WTC11 (cell line): Measurements from ENCODE around the gene GPR132. TPM values are rescaled to one million over a fixed set of nuclear protein-coding genes. Genes with fewer than 3 reads are reported as not detected.

ENCODE experiments used
- ATAC-seq: fragments of 200-7000 bp; cut with Tn5 transposase; 2 replicates; pipeline ENCODE4 v1.10.0; 2021; ENCODE audit warnings: mild to moderate bottlenecking, moderate library complexity
- CTCF ChIA-PET: fragments of 300-600 bp; sonication (Branson Sonifier 250); formaldehyde crosslinking; loops from one replicate; lab custom pipeline; 2021; ENCODE audit warnings: antibody characterized with exemption; lab: Charles Lee
- POLR2A ChIA-PET: fragments of 350-600 bp; sonication (Branson Sonifier 250); formaldehyde crosslinking; loops from one replicate; lab custom pipeline; 2021; ENCODE audit warnings: antibody characterized with exemption; lab: Charles Lee
- DNase-seq: peaks from one replicate; pipeline ENCODE4 v3.0.0; 2021; ENCODE audit warnings: low spot score
- H3K27ac Mint-ChIP-seq: 2 replicates; pipeline ENCODE4 v1.8.0; 2021; ENCODE audit warnings: mixed read lengths
- H3K27me3 Mint-ChIP-seq: 2 replicates; pipeline ENCODE4 v1.8.0; 2021; ENCODE audit warnings: low read depth, mild to moderate bottlenecking, moderate library complexity, mixed read lengths
- H3K36me3 Mint-ChIP-seq: 2 replicates; pipeline ENCODE4 v1.8.0; 2021; ENCODE audit warnings: mixed read lengths
- H3K4me1 Mint-ChIP-seq: 2 replicates; pipeline ENCODE4 v1.8.0; 2022; ENCODE audit warnings: mixed read lengths
- H3K4me3 Mint-ChIP-seq: 2 replicates; pipeline ENCODE4 v1.8.0; 2021; ENCODE audit warnings: mild to moderate bottlenecking, moderate library complexity, mixed read lengths
- H3K9me3 Mint-ChIP-seq: 2 replicates; pipeline ENCODE4 v1.8.0; 2021; ENCODE audit warnings: mixed read lengths
- CBFB ChIP-seq: sonication (generic); formaldehyde crosslinking; IDR thresholded peaks from 2 replicates; pipeline ENCODE4 v1.8.1; 2022; ENCODE audit warnings: mild to moderate bottlenecking, low read depth, missing genetic modification reagents
- CTCF ChIP-seq: fragments of 200-600 bp; IDR thresholded peaks from 2 replicates; pipeline ENCODE4 v1.8.0; 2022; ENCODE audit warnings: antibody characterized with exemption
- ERG ChIP-seq: fragments of 250-450 bp; sonication (Bioruptor Pico); IDR thresholded peaks from 2 replicates; pipeline ENCODE4 v1.8.0; 2021; ENCODE audit warnings: mild to moderate bottlenecking
- ETV6 ChIP-seq: sonication (generic); formaldehyde crosslinking; IDR thresholded peaks from 2 replicates; pipeline ENCODE4 v1.8.1; 2022; ENCODE audit warnings: mild to moderate bottlenecking, missing genetic modification reagents
- FOXK1 ChIP-seq: sonication (generic); formaldehyde crosslinking; IDR thresholded peaks from 2 replicates; pipeline ENCODE4 v1.8.0; 2022; ENCODE audit warnings: mild to moderate bottlenecking, moderate library complexity, missing genetic modification reagents
- GTF2I ChIP-seq: fragments of 250-450 bp; sonication (Bioruptor Pico); conservative IDR thresholded peaks from 2 replicates; pipeline ENCODE4 v1.4.0; 2021; ENCODE audit warnings: mild to moderate bottlenecking
- JAZF1 ChIP-seq: fragments of 250-450 bp; sonication (Bioruptor Pico); IDR thresholded peaks from 2 replicates; pipeline ENCODE4 v1.9.0; 2021; ENCODE audit warnings: moderate library complexity, mild to moderate bottlenecking, inconsistent platforms
- MLX ChIP-seq: sonication (generic); formaldehyde crosslinking; IDR thresholded peaks from 2 replicates; pipeline ENCODE4 v1.8.1; 2023; ENCODE audit warnings: mild to moderate bottlenecking, missing genetic modification reagents, moderate library complexity
- NFYB ChIP-seq: sonication (generic); formaldehyde crosslinking; conservative IDR thresholded peaks from 2 replicates; pipeline ENCODE4 v1.8.0; 2022; ENCODE audit warnings: low read depth, missing genetic modification reagents
- NR2C2 ChIP-seq: sonication (generic); formaldehyde crosslinking; IDR thresholded peaks from 2 replicates; pipeline ENCODE4 v1.8.0; 2022; ENCODE audit warnings: mild to moderate bottlenecking, missing genetic modification reagents
- SMAD3 ChIP-seq: sonication (generic); formaldehyde crosslinking; IDR thresholded peaks from 2 replicates; pipeline ENCODE4 v1.8.0; 2022; ENCODE audit warnings: missing genetic modification reagents, mild to moderate bottlenecking, borderline replicate concordance
- SP1 ChIP-seq: sonication (generic); formaldehyde crosslinking; conservative IDR thresholded peaks from 2 replicates; pipeline ENCODE4 v1.8.1; 2022; ENCODE audit warnings: missing genetic modification reagents
- TEAD4 ChIP-seq: sonication (generic); formaldehyde crosslinking; IDR thresholded peaks from 2 replicates; pipeline ENCODE4 v1.8.0; 2022; ENCODE audit warnings: mild to moderate bottlenecking, missing genetic modification reagents
- ZNF121 ChIP-seq: sonication (generic); formaldehyde crosslinking; IDR thresholded peaks from 2 replicates; pipeline ENCODE4 v1.8.0; 2023; ENCODE audit warnings: missing genetic modification reagents
- ZNF532 ChIP-seq: fragments of 250-450 bp; sonication (Bioruptor Pico); IDR thresholded peaks from 2 replicates; pipeline ENCODE4 v1.9.0; 2021; ENCODE audit warnings: mild to moderate bottlenecking, borderline replicate concordance
- ZSCAN18 ChIP-seq: fragments of 250-450 bp; sonication (Bioruptor Pico); IDR thresholded peaks from 2 replicates; pipeline ENCODE4 v2.1.2; 2022; ENCODE audit warnings: mild to moderate bottlenecking, moderate library complexity
- total RNA-seq: library from RNA; stranded (reverse); gene quantifications from 3 replicates; pipeline ENCODE4 v1.2.3, GENCODE V29; 2021

The GPR132 gene
- total RNA-seq, 1 experiment from 2014 or later = 0.13 TPM

GRCh38 chr14:105090493-105091053 lies 25.3 kb upstream of the GPR132 start:
- Mint-ChIP-seq H3K27me3 (peaks cover 67% of the 10 kb centered on the region), H3K9me3 (no peaks in the 10 kb centered on the region), H3K4me3 (no peak overlapping the region), H3K27ac (no peak overlapping the region), H3K36me3 (no peaks in the 10 kb centered on the region), H3K4me1 (peaks cover 20% of the 10 kb centered on the region)
- CTCF ChIA-PET = interaction anchor here (0.5 to 2.8 kb wide), 71 partner anchors 10 to 405 kb away, joined by 3 to 36 read pairs (median 4); partner anchors contain the start of genes BRF1, BTBD6, CDCA4 and CLBA1
- TF ChIP-seq ETV6 (CRISPR knock-in tag) (peak; percentile 24; the same call in 1 of the 2 replicates), NFYB (no peak), CTCF (peak; percentile 94), ZNF121 (CRISPR knock-in tag) (peak; percentile 86), SP1 (CRISPR knock-in tag) (0 out of 2 replicates have a peak, but pooled peaks have one; percentile 15)
- POLR2A ChIA-PET = no interaction called here
- ATAC-seq (peak; percentile 40), DNase-seq (peak; percentile 95)

- Mint-ChIP-seq H3K36me3 (no peaks in the 10 kb centered on the region), H3K4me3 (no peak overlapping the region), H3K27ac (no peak overlapping the region), H3K27me3 (peaks cover 65% of the 10 kb centered on the region), H3K4me1 (peaks cover 20% of the 10 kb centered on the region), H3K9me3 (no peaks in the 10 kb centered on the region)
- ChIA-PET CTCF (interaction anchor here (0.5 to 2.8 kb wide), 68 partner anchors 9 to 405 kb away, joined by 3 to 36 read pairs (median 5); partner anchors contain the start of genes BRF1, BTBD6, CLBA1 and GPR132), POLR2A (no interaction called here)
- DNase-seq (no peak), ATAC-seq (no peak)
- TF ChIP-seq ERG (CRISPR knock-in tag) (no peak), ETV6 (CRISPR knock-in tag) (no peak), ZSCAN18 (CRISPR knock-in tag) (no peak), SMAD3 (no peak), CBFB (CRISPR knock-in tag) (no peak)
Observed at GRCh38 chr14:105089746-105090492, 24.7 kb upstream of the GPR132 start.

- Mint-ChIP-seq H3K9me3 (no peaks in the 10 kb centered on the region), H3K36me3 (no peaks in the 10 kb centered on the region), H3K27ac (no peak overlapping the region), H3K4me3 (peak overlapping the region; percentile 33), H3K4me1 (peaks cover 15% of the 10 kb centered on the region), H3K27me3 (peaks cover 65% of the 10 kb centered on the region)
- DNase-seq = no peak
- POLR2A ChIA-PET = no interaction called here
- ATAC-seq = no peak
- CTCF ChIA-PET = interaction anchor here (1.1 to 2.5 kb wide), 7 partner anchors 14 to 108 kb away, joined by 3 to 27 read pairs (median 5); no protein-coding TSS in a partner anchor
- TF ChIP-seq TEAD4 (CRISPR knock-in tag) = no peak
- no peak for TF ChIP-seq GTF2I (CRISPR knock-in tag)
- no peak for TF ChIP-seq NR2C2 (CRISPR knock-in tag)
- TF ChIP-seq SMAD3 = no peak
- no peak for TF ChIP-seq JAZF1
- no peak for TF ChIP-seq SP1 (CRISPR knock-in tag)
- no peak for TF ChIP-seq ZSCAN18 (CRISPR knock-in tag)
- no peak for TF ChIP-seq FOXK1 (CRISPR knock-in tag)
- no peak for TF ChIP-seq NFYB
- no peak for TF ChIP-seq MLX (CRISPR knock-in tag)
- TF ChIP-seq ZNF532 (CRISPR knock-in tag) = no peak
Observed at GRCh38 chr14:105088812-105089745, 23.8 kb upstream of the GPR132 start.
